Activated CD8-positive, alpha-beta T cell treated with anti-CD3 and anti-CD28 coated beads for 36 hours (primary cell): ENCODE results near the gene TREH. TPM values are rescaled to one million over a fixed set of nuclear protein-coding genes. Genes with fewer than 3 reads are reported as not detected.

Experiments
- ATAC-seq: fragments of 200-7000 bp; cut with Tn5 transposase; one replicate; pipeline ENCODE4 v1.10.0; 2021; ENCODE audit warnings: mild to moderate bottlenecking, moderate library complexity
- CTCF ChIA-PET: fragments of 350-600 bp; sonication (Branson Sonifier 250); formaldehyde crosslinking; loops from one replicate; lab custom pipeline; 2021; ENCODE audit warnings: antibody characterized with exemption; lab: Charles Lee
- POLR2A ChIA-PET: fragments of 350-600 bp; sonication (Branson Sonifier 250); formaldehyde crosslinking; loops from one replicate; lab custom pipeline; 2021; ENCODE audit warnings: antibody characterized with exemption; lab: Charles Lee
- DNase-seq: peaks from one replicate; pipeline ENCODE4 v3.0.0-alpha.2; 2020
- H3K27ac Mint-ChIP-seq: one replicate; pipeline ENCODE4 v1.8.0; 2021; ENCODE audit warnings: mild to moderate bottlenecking, mixed read lengths
- H3K27me3 Mint-ChIP-seq: one replicate; pipeline ENCODE4 v1.8.0; 2021; ENCODE audit warnings: mixed read lengths
- H3K36me3 Mint-ChIP-seq: one replicate; pipeline ENCODE4 v1.8.0; 2021; ENCODE audit warnings: low read depth, mixed read lengths
- H3K4me1 Mint-ChIP-seq: one replicate; pipeline ENCODE4 v1.8.0; 2021; ENCODE audit warnings: low read depth, mixed read lengths
- H3K4me3 Mint-ChIP-seq: one replicate; pipeline ENCODE4 v1.8.0; 2021; ENCODE audit warnings: mild to moderate bottlenecking, moderate library complexity, mixed read lengths
- H3K9me3 Mint-ChIP-seq: one replicate; pipeline ENCODE4 v1.8.0; 2021; ENCODE audit warnings: mixed read lengths
- CTCF ChIP-seq: fragments of 200-600 bp; IDR thresholded peaks from one replicate; pipeline ENCODE4 v1.8.0; 2022; ENCODE audit warnings: antibody characterized with exemption, mild to moderate bottlenecking
- intact Hi-C: fragments of 100-400 bp; cut with micrococcal nuclease; formaldehyde crosslinking; loops from one replicate; pipeline ENCODE4 v1.10.0; 2022
- total RNA-seq, 2 experiments: library from RNA; stranded (reverse); gene quantifications; one replicate each; pipeline ENCODE4 v1.2.3, GENCODE V29; 2021

The TREH gene
- total RNA-seq, 2 experiments from 2014 or later, result not detected

GRCh38 chr11:118694185-118694584 is 14.7 kb upstream of the TREH start:
- POLR2A ChIA-PET, result interaction anchor here (0.6 to 1.2 kb wide), 3 partner anchors 11 to 212 kb away, joined by 3 read pairs; no protein-coding TSS in a partner anchor
- Mint-ChIP-seq H3K36me3 (no peaks in the 10 kb centered on the region), H3K27me3 (peaks cover 4% of the 10 kb centered on the region), H3K4me1 (peaks cover 68% of the 10 kb centered on the region), H3K4me3 (no peak overlapping the region), H3K27ac (no peak overlapping the region), H3K9me3 (no peaks in the 10 kb centered on the region)
- no peak for DNase-seq
- no peak for ATAC-seq
- TF ChIP-seq CTCF, result no peak
- intact Hi-C loops, result loop anchor here (5.0 kb wide), 1 partner anchor 93 kb away; no protein-coding TSS in a partner anchor
- CTCF ChIA-PET, result interaction anchor here (1.1 to 5.2 kb wide), 4 partner anchors 35 to 262 kb away, joined by 3 to 80 read pairs (median 4); partner anchors contain the start of genes DDX6 and UPK2

DNA sequence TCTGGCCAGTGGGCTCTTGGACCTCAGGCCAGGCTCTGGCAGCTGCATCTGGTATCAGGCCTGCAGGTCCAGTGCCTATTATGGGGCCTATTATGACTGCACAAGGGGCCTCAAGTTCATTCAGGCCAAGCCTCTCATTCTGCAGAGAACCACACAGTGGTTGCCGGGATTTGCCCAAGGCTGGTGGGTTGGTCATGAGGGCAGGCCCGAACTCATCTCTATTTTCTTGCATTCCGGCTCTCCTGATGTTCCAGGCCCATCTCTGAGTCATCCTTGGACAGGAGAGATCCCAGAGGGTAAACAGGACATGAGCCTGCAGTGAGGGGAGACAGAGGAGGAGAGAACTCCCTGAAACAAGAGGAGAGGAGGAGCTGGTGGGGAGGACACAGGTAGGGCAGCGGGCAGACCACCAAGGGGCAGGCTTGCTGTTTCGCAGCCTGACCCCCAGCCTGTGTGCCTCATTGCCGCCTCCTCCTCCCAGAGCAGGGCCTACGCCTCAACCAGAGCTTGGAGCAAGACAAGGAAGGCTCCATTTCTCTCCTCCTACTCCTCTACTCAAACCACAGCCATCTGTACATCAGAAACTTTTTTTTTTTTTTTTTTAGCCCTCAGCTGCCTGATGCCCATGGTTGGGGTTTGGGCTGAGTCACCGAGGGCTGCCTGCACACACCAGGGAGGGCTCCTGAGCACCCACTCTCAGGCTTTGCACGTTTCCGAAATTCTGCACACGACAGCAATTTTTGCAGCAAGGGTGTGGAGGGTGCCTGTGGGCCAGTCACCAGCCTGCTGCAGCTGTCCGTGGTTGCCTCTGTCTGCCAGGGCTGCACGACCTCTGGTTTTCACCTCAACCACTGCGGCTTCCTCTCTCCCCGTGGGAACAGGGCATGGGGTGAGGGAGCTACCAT is 12.7 kb upstream of the TREH start:
- peaks cover 64% of the 10 kb centered on the region for H3K4me1 Mint-ChIP-seq
- H3K9me3 Mint-ChIP-seq, result no peaks in the 10 kb centered on the region
- POLR2A ChIA-PET, result interaction anchor here (0.6 to 1.3 kb wide), 4 partner anchors 98 to 321 kb away, joined by 3 read pairs; partner anchors contain the start of gene DDX6
- H3K4me3 Mint-ChIP-seq, result no peak overlapping the region
- H3K36me3 Mint-ChIP-seq, result no peaks in the 10 kb centered on the region
- H3K27me3 Mint-ChIP-seq, result peaks cover 4% of the 10 kb centered on the region
- CTCF ChIA-PET, result interaction anchor here (0.7 to 5.2 kb wide), 8 partner anchors 12 to 238 kb away, joined by 3 to 80 read pairs (median 3); partner anchors contain the start of gene DDX6
- DNase-seq (peak; percentile 85), ATAC-seq (peak; percentile 57)
- no peak overlapping the region for H3K27ac Mint-ChIP-seq
- intact Hi-C loops, result loop anchor here (5.0 kb wide), 1 partner anchor 95 kb away; no protein-coding TSS in a partner anchor
- no peak for TF ChIP-seq CTCF

GRCh38 chr11:118690553-118691304 is 11.3 kb upstream of the TREH start:
- Mint-ChIP-seq H3K36me3 (no peaks in the 10 kb centered on the region), H3K4me1 (peaks cover 57% of the 10 kb centered on the region), H3K27ac (peak overlapping the region; percentile 86), H3K4me3 (peak overlapping the region; percentile 73), H3K27me3 (peaks cover 4% of the 10 kb centered on the region), H3K9me3 (no peaks in the 10 kb centered on the region)
- ChIA-PET CTCF (interaction anchor here (0.6 to 5.2 kb wide), 44 partner anchors 9 to 270 kb away, joined by 3 to 80 read pairs (median 6); partner anchors contain the start of genes BCL9L, DDX6, PHLDB1 and UPK2), POLR2A (interaction anchor here (0.6 to 1.2 kb wide), 3 partner anchors 55 to 235 kb away, joined by 3 to 4 read pairs (median 3); partner anchors contain the start of gene BCL9L)
- intact Hi-C loops, result loop anchor here (5.0 kb wide), 1 partner anchor 97 kb away; no protein-coding TSS in a partner anchor
- ATAC-seq (no peak), DNase-seq (no peak)
- TF ChIP-seq CTCF, result no peak

GRCh38 chr11:118689852-118690552 is 10.6 kb upstream of the TREH start:
- Mint-ChIP-seq H3K36me3 (no peaks in the 10 kb centered on the region), H3K27ac (peak overlapping the region; percentile 86), H3K4me3 (peak overlapping the region; percentile 73), H3K27me3 (peaks cover 4% of the 10 kb centered on the region), H3K4me1 (peaks cover 52% of the 10 kb centered on the region), H3K9me3 (no peaks in the 10 kb centered on the region)
- intact Hi-C loops, result loop anchor here (5.0 kb wide), 1 partner anchor 97 kb away; no protein-coding TSS in a partner anchor
- CTCF ChIA-PET, result interaction anchor here (0.6 to 5.2 kb wide), 81 partner anchors 9 to 378 kb away, joined by 3 to 80 read pairs (median 5); partner anchors contain the start of genes BCL9L, CENATAC, CXCR5 and DDX6
- peak; percentile 94 for DNase-seq
- POLR2A ChIA-PET, result interaction anchor here (0.6 to 1.2 kb wide), 5 partner anchors 55 to 236 kb away, joined by 3 to 4 read pairs (median 3); partner anchors contain the start of gene BCL9L
- ATAC-seq, result peak; percentile 92
- TF ChIP-seq CTCF, result peak; percentile 99
